C4-2B (cell line): ENCODE results near the gene TLE2.

Experiments
- ZFX ChIP-seq: fragments of 450-650 bp; IDR thresholded peaks from 2 replicates; pipeline ENCODE4 v1.6.1; 2017
- TF ChIP-seq, protein P1 (sequence below): fragments of 450-650 bp; conservative IDR thresholded peaks from 2 replicates; pipeline ENCODE4 v1.5.1; 2017; ENCODE audit warnings: mild to moderate bottlenecking

DNA sequence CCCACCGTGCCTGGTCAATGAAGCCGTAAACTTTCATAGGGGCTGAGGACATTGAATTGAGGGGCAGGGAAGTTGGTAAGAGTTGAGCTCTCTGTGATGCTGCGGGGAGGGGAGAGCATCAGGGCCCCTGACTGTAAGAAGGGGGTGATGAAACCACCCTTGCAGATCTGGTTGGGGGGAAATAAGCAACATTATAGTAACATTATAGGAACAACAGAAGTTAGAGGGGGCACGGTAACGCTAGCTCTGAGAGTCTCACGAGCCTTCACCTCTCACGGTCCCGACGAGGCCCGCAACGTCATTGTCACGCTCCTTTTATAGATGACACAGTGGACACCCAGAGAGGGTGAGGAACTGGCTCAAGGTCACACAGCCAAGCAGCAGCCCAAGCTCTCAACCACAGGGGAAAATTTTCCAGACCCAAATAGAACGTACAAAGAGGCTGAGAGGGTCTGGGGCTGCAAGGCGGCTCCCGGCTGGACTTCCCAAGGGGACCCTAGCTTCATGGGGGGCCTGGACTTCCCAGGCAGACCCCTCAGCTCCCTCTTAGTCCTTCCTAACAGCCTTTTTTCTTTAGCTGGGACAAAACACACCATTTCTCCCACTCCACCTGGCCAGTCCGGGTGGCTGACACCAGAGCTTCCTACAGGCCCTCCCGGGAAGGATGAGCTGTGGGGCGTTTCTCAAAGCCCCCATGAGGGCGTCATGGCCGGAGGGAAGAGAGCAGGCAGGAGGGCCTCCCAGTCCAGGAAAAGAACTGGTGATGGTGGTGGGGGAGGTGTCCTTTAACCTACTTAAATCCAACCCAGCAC lies 29.1 kb upstream of the TLE2 start:
- TF ChIP-seq, protein P1, sequence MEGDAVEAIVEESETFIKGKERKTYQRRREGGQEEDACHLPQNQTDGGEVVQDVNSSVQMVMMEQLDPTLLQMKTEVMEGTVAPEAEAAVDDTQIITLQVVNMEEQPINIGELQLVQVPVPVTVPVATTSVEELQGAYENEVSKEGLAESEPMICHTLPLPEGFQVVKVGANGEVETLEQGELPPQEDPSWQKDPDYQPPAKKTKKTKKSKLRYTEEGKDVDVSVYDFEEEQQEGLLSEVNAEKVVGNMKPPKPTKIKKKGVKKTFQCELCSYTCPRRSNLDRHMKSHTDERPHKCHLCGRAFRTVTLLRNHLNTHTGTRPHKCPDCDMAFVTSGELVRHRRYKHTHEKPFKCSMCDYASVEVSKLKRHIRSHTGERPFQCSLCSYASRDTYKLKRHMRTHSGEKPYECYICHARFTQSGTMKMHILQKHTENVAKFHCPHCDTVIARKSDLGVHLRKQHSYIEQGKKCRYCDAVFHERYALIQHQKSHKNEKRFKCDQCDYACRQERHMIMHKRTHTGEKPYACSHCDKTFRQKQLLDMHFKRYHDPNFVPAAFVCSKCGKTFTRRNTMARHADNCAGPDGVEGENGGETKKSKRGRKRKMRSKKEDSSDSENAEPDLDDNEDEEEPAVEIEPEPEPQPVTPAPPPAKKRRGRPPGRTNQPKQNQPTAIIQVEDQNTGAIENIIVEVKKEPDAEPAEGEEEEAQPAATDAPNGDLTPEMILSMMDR, result no peak
- TF ChIP-seq ZFX, result no peak
